Adipocyte (in vitro differentiated cells): ENCODE measurements around the gene BCAS3.
A peak's percentile ranks its signal among the peaks of the same experiment; 100 is the strongest.

Experiments
- DNase-seq: peaks from one replicate; pipeline ENCODE4 v3.0.0-alpha.2; 2015; ENCODE audit warnings: low read depth
- H3K27me3 ChIP-seq: replicated peaks from 2 replicates; pipeline ENCODE4 v1.7.0; 2013; ENCODE audit warnings: mild to moderate bottlenecking, low read length, moderate library complexity; ENCODE audit not compliant: control insufficient read depth, insufficient read depth
- H3K36me3 ChIP-seq: 2 replicates; pipeline ENCODE4 v1.7.0; 2013; ENCODE audit warnings: low read length, mild to moderate bottlenecking, moderate library complexity; ENCODE audit not compliant: control insufficient read depth, insufficient read depth, severe bottlenecking
- H3K4me1 ChIP-seq: 2 replicates; pipeline ENCODE4 v1.7.0; 2013; ENCODE audit warnings: mild to moderate bottlenecking, low read length, moderate library complexity; ENCODE audit not compliant: control insufficient read depth, insufficient read depth
- H3K4me3 ChIP-seq: 2 replicates; pipeline ENCODE4 v1.7.0; 2013; ENCODE audit warnings: mild to moderate bottlenecking, low read length, moderate library complexity
- H3K9ac ChIP-seq: 2 replicates; pipeline ENCODE4 v1.7.0; 2013; ENCODE audit warnings: mild to moderate bottlenecking, low read length, moderate library complexity
- H3K9me3 ChIP-seq: 2 replicates; pipeline ENCODE4 v1.7.0; 2013; ENCODE audit warnings: mild to moderate bottlenecking, low read length, moderate library complexity; ENCODE audit not compliant: control insufficient read depth

The BCAS3 gene

DNA sequence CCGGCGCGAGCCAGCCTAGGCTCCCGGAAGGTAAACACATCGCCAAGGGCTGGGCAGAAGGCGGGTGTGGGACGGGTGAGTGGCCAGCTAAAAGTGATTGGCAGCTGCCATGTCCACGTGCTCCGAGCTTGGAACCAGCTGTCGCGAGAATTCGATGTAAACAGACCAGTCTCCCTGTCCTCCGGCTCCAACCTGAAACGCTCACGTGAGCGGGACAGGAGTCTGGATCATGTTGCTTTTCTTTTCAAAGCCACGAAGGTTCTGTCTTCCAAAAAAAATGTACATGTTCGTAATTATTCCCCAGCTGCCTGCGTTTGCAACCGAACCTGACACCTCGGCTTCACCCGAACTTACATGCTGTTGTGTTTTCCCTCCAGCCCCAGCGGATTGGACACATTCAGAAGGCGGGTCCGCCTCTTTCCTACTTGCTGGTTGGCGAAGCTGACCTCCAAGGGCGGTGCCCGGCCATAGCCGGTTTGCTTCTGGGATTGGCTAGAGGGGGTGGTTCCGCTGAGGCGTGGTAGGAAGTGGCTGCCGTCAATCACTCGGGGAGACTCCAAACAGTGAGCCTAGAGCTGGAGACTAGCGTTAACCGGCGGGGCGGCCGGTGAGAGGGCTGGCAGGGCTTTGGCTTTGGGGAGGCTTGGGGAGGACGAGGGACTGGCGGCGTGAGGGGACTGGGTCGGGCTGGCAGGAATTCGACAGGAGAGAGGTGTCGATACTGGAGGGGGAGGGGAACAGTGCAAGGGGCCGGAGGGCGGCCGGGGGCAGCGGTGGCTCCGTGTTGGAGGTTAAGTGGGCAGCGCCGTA is at the start of gene BCAS3:
TSS of gene BCAS3 (plus strand) at position 544 of the 810 bp plus-strand sequence.
- Histone ChIP-seq H3K9me3 (no peaks in the 10 kb centered on the region), H3K4me1 (peaks cover 12% of the 10 kb centered on the region), H3K4me3 (peak within 1 kb of the TSS; percentile 99), H3K9ac (peak within 1 kb of the TSS; percentile 96), H3K27me3 (no peaks in the 10 kb centered on the region), H3K36me3 (no peaks in the 10 kb centered on the region)
- peak; percentile 100 for DNase-seq

DNA sequence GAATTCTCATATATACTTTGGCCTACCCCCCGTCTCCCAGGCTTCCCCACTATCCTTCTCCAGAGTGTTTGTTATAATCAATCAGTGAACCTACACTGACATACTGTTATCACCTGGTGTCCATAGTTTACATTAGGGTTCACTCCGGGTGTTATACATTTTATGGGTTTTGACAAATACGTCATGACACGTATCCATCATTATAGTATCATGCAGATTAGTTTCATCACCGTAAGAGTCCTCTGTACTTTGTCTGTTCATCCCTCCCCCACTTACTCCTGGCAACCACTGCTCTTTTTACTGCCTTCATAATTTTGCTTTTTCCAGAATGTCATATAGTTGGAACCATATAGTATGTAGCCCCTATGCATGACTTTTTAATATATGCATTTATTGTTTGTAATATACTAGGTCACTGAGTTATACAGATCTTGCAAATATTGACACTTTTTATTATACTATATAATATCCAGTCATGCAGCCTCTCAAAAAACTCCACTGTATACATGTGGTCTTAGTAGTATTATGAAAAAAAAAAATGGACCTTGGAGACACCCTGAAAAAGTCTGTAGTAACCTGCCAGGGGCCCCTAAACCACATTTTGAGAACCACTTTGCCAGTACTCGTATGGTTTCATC is 49.3 kb upstream of the BCAS3 start:
- H3K4me3 ChIP-seq: no peak overlapping the region

DNA sequence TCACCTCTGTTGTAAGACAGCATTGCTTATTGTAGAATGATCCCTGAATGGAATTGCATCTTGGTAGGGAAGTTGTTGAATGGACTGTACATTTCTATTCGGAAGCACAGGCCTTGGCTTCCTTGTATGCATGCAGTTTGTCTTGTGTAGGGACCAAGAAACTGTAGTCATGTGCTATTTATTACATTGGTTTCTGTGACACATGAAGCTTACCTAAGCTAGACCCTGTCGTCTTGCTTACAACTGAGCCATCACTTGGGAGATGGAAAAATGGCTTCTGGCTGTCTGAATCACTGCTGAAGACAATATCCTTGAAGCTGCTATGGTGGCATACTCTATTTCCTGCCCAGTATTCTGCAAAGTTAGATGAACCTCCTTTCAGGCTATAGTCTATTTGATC is 48.5 kb upstream of the BCAS3 start:
- H3K27me3 ChIP-seq: no peaks in the 10 kb centered on the region
- no peak overlapping the region for H3K9ac ChIP-seq
- no peaks in the 10 kb centered on the region for H3K4me1 ChIP-seq
- H3K4me3 ChIP-seq: no peak overlapping the region
- DNase-seq: no peak
- H3K9me3 ChIP-seq: no peaks in the 10 kb centered on the region
- H3K36me3 ChIP-seq: peaks cover 9% of the 10 kb centered on the region

More for the DNA sequence above, 49.3 kb upstream of the BCAS3 start:
- Histone ChIP-seq H3K9me3 (no peaks in the 10 kb centered on the region), H3K36me3 (peaks cover 5% of the 10 kb centered on the region), H3K9ac (no peak overlapping the region), H3K4me1 (no peaks in the 10 kb centered on the region), H3K27me3 (no peaks in the 10 kb centered on the region)
- no peak for DNase-seq

DNA sequence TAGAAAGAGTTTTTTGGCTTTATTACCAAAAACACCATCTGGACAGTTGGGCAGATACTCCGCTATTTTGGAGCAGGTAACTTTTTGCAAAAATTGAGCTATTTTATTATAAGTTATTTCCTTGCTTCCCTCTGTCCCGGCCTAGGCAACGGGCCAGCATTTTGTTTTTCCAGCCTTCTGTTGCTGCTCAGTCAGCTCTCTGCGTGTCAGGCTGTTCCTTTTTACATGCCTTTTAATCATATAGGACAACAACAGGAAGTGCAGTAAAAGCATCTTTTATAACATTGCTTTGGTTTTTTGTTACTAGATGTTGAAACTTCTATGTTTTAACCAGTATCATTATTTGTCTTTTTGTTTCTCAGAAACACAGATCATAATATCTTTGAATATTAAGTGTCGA is 47.3 kb upstream of the BCAS3 start:
- Histone ChIP-seq H3K4me3 (no peak overlapping the region), H3K4me1 (no peaks in the 10 kb centered on the region), H3K27me3 (no peaks in the 10 kb centered on the region), H3K9me3 (no peaks in the 10 kb centered on the region), H3K36me3 (peaks cover 13% of the 10 kb centered on the region), H3K9ac (no peak overlapping the region)
- DNase-seq: no peak

DNA sequence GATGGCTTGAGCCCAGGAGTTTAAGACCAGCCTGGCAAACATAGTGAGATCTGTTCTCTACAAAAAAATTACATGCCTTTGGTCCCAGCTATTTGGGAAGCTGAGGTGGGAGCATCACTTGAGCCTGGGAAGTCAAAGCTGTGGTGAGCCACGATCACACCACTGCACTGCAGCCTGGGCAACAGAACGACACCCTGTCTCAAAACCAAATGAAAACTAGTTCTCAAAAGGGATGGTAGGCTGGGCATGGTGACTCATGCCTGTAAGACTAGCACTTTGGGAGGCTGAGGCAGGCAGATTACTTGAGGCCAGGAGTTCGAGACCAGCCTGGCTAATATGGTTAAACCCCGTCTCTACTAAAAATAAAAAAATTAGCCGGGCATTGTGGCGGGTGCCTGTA is 46.5 kb upstream of the BCAS3 start:
- no peaks in the 10 kb centered on the region for H3K9me3 ChIP-seq
- peaks cover 19% of the 10 kb centered on the region for H3K36me3 ChIP-seq
- H3K9ac ChIP-seq: no peak overlapping the region
- no peak overlapping the region for H3K4me3 ChIP-seq
- H3K4me1 ChIP-seq: peaks cover 3% of the 10 kb centered on the region
- no peak for DNase-seq
- H3K27me3 ChIP-seq: no peaks in the 10 kb centered on the region

DNA sequence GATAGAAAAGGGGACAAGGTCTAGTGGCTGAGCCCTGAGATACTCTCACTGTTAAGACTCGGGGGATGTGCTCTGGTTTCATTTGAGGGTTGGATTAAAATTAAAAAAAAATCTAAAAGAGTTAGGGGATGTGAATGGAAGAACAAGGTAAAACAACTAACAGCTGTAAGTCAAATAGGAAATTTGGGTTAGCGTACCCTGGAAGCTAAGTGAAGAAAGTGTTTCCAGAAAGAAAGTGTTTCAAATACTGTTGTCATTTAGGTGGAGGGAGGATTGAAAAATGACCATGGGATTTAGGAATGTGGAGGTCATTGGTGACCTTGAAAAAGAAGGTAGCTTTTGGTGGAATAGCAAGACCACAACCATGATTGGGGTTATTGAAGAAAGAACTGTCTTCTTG is 40.0 kb upstream of the BCAS3 start:
- Histone ChIP-seq H3K27me3 (no peaks in the 10 kb centered on the region), H3K4me1 (peaks cover 9% of the 10 kb centered on the region), H3K36me3 (peaks cover 30% of the 10 kb centered on the region), H3K9ac (no peak overlapping the region), H3K4me3 (no peak overlapping the region), H3K9me3 (no peaks in the 10 kb centered on the region)
- DNase-seq: no peak

DNA sequence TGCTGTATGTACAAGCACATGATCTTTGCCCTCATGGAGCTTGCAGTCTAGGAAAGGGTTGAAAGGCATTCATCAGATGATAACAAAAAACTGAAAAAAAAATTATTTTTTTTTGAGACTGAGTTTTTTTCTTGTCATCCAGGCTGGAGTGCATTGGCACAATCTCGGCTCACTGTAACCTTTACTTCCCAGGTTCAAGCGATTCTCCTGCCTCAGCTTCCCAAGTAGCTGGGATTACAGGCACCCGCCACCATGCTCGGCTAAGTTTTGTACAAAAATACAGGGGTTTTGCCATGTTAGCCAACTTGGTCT is 38.7 kb upstream of the BCAS3 start:
- H3K4me1 ChIP-seq: peaks cover 18% of the 10 kb centered on the region
- H3K9ac ChIP-seq: no peak overlapping the region
- DNase-seq: no peak
- no peak overlapping the region for H3K4me3 ChIP-seq
- no peaks in the 10 kb centered on the region for H3K9me3 ChIP-seq
- peaks cover 27% of the 10 kb centered on the region for H3K36me3 ChIP-seq
- no peaks in the 10 kb centered on the region for H3K27me3 ChIP-seq

DNA sequence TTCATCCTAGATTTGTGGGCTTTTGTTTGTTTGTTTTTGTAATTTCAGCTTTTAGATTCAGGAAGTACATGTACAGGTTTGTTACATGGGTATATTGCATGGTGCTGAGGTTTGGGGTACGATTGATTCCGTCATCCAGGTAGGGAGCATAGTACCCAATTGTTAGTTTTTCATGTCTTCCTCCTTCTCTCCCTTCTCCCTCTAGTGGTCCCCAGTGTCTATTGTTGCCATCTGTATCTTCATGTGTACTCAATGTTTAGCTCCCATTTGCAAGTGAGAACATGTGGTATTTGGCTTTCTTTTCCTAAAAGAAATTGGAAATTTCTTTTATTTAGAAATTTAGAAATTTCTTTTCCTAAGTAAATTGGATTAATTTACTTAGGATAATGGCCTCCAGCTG is 37.1 kb upstream of the BCAS3 start:
- peak; percentile 29 for DNase-seq
- H3K4me1 ChIP-seq: peaks cover 17% of the 10 kb centered on the region
- H3K27me3 ChIP-seq: no peaks in the 10 kb centered on the region
- no peak overlapping the region for H3K9ac ChIP-seq
- H3K4me3 ChIP-seq: no peak overlapping the region
- H3K9me3 ChIP-seq: no peaks in the 10 kb centered on the region
- peaks cover 16% of the 10 kb centered on the region for H3K36me3 ChIP-seq

DNA sequence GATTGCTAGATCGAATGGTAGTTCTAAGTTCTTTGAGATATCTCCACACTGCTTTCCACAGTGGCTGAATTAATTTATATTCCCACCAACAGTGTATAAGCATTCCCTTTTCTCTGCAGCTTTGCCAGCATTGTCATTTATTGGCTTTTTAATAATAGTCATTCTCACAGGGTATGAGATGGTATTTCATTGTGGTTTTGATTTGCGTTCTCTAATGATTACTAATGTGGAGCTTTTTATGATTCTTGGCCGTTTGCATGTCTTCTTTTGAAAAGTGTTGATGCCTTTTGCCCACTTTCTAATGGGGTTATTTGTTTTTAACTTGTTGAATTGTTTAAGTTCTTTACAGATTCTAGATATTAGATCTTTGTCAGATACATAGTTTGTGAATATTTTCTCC is 36.5 kb upstream of the BCAS3 start:
- Histone ChIP-seq H3K9ac (no peak overlapping the region), H3K4me1 (peaks cover 15% of the 10 kb centered on the region), H3K36me3 (peaks cover 11% of the 10 kb centered on the region), H3K27me3 (no peaks in the 10 kb centered on the region), H3K4me3 (no peak overlapping the region), H3K9me3 (no peaks in the 10 kb centered on the region)
- no peak for DNase-seq

DNA sequence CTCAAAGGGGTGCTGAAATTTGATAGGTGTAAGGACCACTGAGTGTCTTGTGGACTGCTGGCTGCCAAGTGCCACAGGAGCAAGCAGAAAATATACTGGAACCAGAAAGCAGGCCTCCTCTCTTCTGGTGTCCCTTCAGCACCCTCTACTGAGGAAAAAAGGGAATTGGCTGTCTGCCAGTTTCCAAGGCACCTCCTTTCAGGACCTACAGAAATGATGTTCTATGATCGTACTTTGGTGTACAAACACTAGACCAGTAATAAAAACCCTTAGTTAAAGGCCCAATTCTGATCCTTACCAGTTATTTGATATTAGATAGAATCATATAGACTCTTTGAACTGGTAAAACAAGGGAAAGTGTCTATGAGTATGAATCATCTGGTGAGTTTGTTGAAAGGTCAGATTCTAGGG is 35.8 kb upstream of the BCAS3 start:
- Histone ChIP-seq H3K9ac (no peak overlapping the region), H3K4me3 (no peak overlapping the region), H3K9me3 (no peaks in the 10 kb centered on the region), H3K4me1 (peaks cover 15% of the 10 kb centered on the region), H3K36me3 (peaks cover 4% of the 10 kb centered on the region), H3K27me3 (no peaks in the 10 kb centered on the region)
- peak; percentile 85 for DNase-seq

DNA sequence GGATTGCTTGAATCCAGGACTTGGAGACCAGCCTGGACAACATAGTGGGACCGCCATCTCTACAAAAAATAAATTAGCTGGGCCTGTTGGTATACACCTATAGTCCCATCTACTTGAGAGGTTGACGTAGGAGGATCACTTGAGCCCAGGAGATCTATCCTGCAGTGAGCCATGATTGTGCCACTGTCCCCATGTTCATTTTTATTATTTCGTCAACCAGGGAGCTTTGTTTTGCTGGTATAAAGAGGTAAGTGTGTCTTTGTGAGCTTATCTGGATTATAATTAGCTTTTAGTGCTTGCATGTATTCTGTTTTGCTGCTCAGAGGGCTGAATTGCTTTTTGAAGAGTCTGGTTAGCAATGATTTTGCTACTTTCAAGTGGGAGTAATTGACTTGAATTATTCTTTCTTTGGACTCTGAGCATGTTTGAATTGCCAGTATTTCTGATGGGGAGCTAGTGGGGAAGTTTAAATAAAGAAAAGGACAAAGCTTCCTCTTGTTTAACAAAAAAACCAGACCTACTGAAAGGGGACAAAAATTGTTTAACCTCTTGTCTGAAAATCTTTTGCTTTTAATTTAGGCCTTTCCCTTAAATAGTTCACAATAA is 31.6 kb upstream of the BCAS3 start:
- Histone ChIP-seq H3K27me3 (no peaks in the 10 kb centered on the region), H3K36me3 (peaks cover 6% of the 10 kb centered on the region), H3K4me3 (no peak overlapping the region), H3K9me3 (no peaks in the 10 kb centered on the region), H3K4me1 (peaks cover 15% of the 10 kb centered on the region), H3K9ac (no peak overlapping the region)
- DNase-seq: no peak
